Activated T-cell treated with anti-CD3 and anti-CD28 coated beads, Interleukin-2, amount 50 U/mL, for 72 hours (primary cell): ENCODE results near the gene ETFRF1. TPM values are rescaled to one million over a fixed set of nuclear protein-coding genes. Genes with fewer than 3 reads are reported as not detected.
A peak's percentile ranks its signal among the peaks of the same experiment; 100 is the strongest.

Experiments used
- ATAC-seq, 2 donors: fragments of 150-1000 bp; cut with Tn5 transposase; replicated peaks in 1 of 2; 2 replicates each; pipeline ENCODE4 v1.10.0; 2021; ENCODE audit warnings: moderate library complexity in 2 of 2, mild to moderate bottlenecking in 1 of 2
- DNase-seq, 2 donors: peaks; one replicate each; pipeline ENCODE4 v3.0.0; 2021 to 2022; ENCODE audit warnings: mixed read lengths in 1 of 2
- H3K27ac Mint-ChIP-seq: one replicate; pipeline ENCODE4 v1.8.0; 2022; ENCODE audit warnings: mild to moderate bottlenecking, moderate library complexity, mixed read lengths
- H3K27me3 Mint-ChIP-seq: one replicate; pipeline ENCODE4 v1.8.0; 2022; ENCODE audit warnings: low read depth, mixed read lengths
- H3K36me3 Mint-ChIP-seq, 2 donors: one replicate each; pipeline ENCODE4 v1.8.0; 2022; ENCODE audit warnings: mixed read lengths in 2 of 2, mild to moderate bottlenecking in 1 of 2; ENCODE audit not compliant: insufficient read depth in 2 of 2
- H3K4me1 Mint-ChIP-seq: one replicate; pipeline ENCODE4 v1.8.0; 2022; ENCODE audit warnings: low read depth, mixed read lengths
- H3K4me3 Mint-ChIP-seq, 2 donors: one replicate each; pipeline ENCODE4 v1.8.0; 2022; ENCODE audit warnings: mild to moderate bottlenecking in 2 of 2, mixed read lengths in 2 of 2, moderate library complexity in 2 of 2
- H3K9me3 Mint-ChIP-seq, 2 donors: one replicate each; pipeline ENCODE4 v1.8.0; 2022; ENCODE audit warnings: mixed read lengths in 2 of 2
- total RNA-seq, 2 donors: library from RNA; stranded (reverse); gene quantifications; one replicate each; pipeline ENCODE4 v1.2.3, GENCODE V29; 2022

Gene ETFRF1
- total RNA-seq, 2 donors from 2014 or later = 22.5 to 23.4 TPM

DNA sequence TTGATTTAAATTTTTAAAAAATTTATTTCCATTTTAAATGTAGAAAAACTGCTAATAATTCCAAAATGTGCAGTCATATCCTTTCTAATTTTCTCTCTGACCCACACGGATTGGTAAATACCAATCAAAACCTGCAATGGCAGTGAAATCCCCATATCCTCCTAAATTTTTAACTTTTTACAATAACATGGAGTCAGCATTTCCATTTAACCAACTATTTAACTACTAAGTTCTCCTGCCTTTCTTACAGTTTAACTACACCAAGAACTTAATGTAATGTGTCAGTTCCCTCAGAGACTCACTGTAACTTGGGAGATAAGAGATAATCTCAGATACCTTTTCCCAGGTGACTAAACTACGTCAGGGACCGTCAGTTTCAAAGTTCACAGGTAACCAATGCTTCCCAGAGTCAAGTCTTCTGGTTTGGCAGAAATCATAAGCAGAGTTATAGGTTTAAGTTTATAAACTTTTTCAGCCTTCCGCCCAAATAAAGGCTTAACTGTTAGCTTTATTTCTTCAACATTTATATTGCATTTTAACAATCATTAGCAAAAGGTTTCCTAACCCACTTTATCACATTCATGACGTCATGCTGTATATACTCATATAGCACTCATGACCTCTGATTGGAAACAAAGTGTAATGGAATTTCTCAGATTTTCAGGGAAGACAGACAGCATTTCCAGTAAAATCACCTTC is 48.1 kb downstream of the ETFRF1 start:
- DNase-seq (no peak), ATAC-seq (no peak)
- Mint-ChIP-seq H3K4me1 (peaks cover 14% of the 10 kb centered on the region), H3K9me3 (no peaks in the 10 kb centered on the region), H3K36me3 (peaks cover 2 to 23% of the 10 kb centered on the region in 2 donors), H3K27me3 (no peaks in the 10 kb centered on the region), H3K4me3 (no peak overlapping the region), H3K27ac (no peak overlapping the region)

DNA sequence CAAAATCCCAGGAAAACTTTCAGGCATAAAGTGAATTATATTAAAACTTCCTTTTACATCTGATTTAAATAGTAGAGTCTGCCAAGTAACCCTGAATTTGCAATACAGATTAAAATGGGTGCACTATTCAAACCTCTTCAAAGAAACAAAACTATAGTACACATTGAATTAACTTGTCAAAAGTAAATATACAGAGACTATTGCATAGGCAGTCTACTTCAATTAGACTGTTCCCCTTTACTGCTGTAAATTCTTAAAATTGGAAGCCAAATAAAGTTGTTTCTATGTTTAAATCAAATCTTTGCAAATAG is 48.6 kb downstream of the ETFRF1 start:
- no peak for ATAC-seq
- Mint-ChIP-seq H3K9me3 (no peaks in the 10 kb centered on the region), H3K27ac (no peak overlapping the region), H3K27me3 (no peaks in the 10 kb centered on the region), H3K4me3 (no peak overlapping the region), H3K4me1 (peaks cover 14% of the 10 kb centered on the region), H3K36me3 (peaks cover 2 to 23% of the 10 kb centered on the region in 2 donors)
- no peak for DNase-seq

DNA sequence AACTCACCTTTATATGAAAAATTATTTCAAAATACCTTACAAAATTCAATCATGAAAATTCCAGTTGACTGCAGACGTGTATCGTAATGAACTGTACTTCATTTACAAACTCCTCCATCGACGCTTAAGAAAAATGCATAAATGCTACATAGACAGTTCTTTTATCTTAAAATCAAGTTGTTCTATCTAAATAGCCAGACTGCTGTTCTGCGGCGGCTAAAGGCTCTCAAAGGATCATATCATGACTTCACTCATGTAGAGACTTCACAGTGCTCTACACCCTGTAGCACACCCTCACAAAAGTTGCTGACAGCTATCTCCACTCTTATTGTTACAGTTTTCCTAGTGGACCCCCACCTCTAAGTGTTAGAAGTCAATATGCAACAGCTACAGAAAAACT is 50.5 kb downstream of the ETFRF1 start:
- ATAC-seq (no peak), DNase-seq (no peak)
- no peak overlapping the region for H3K4me3 Mint-ChIP-seq
- peaks cover 8 to 13% of the 10 kb centered on the region in 2 donors for H3K36me3 Mint-ChIP-seq
- peaks cover 24% of the 10 kb centered on the region for H3K4me1 Mint-ChIP-seq
- no peaks in the 10 kb centered on the region for H3K27me3 Mint-ChIP-seq
- H3K9me3 Mint-ChIP-seq = no peaks in the 10 kb centered on the region
- H3K27ac Mint-ChIP-seq = no peak overlapping the region

DNA sequence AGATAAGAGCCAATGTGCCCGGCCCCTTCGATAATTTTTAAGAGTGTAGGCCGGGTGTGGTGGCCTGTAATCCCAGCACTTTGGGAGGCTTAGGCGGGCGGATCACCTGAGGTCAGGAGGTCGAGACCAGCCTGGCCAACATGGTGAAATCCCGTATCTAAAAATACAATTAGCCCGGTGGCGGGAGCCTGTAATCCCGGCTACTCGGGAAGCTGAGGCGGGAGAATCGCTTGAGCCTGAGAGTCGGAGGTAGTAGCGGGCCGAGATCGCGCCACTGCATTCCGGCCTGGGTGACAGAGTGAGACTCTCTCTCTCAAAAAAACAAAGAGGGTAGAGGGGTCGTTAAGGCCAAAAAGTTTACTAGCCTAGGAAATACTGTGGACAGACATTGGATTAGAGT is 53.1 kb downstream of the ETFRF1 start:
- Mint-ChIP-seq H3K36me3 (peaks cover 10 to 16% of the 10 kb centered on the region in 2 donors), H3K4me3 (no peak overlapping the region), H3K9me3 (no peaks in the 10 kb centered on the region), H3K27ac (peak overlapping the region; percentile 54), H3K27me3 (peaks cover 15% of the 10 kb centered on the region), H3K4me1 (peaks cover 32% of the 10 kb centered on the region)
- DNase-seq = no peak
- no peak for ATAC-seq

DNA sequence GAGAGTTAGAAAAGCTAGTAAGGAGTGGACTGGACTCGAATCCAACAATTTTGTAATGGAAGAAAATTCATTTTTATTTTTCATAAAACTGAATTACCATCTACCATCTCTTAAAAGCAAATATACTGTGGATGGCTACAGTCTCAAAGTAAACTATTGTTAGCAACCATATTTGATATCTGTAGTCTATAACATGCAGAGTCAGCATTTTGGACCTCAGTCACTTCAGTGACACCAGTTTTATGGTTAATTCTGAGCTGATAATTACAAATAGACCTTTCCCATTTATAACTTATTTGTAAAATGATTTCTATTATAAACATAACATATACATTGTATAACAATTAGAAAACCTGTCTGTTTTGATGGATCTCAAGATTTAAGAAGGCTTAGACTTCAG is 53.7 kb downstream of the ETFRF1 start:
- peak overlapping the region; percentile 87 to 94 for H3K4me3 Mint-ChIP-seq
- H3K4me1 Mint-ChIP-seq = peaks cover 38% of the 10 kb centered on the region
- no peak for ATAC-seq
- no peaks in the 10 kb centered on the region for H3K9me3 Mint-ChIP-seq
- no peak overlapping the region for H3K27ac Mint-ChIP-seq
- no peak for DNase-seq
- H3K27me3 Mint-ChIP-seq = peaks cover 16% of the 10 kb centered on the region
- peaks cover 10 to 16% of the 10 kb centered on the region in 2 donors for H3K36me3 Mint-ChIP-seq

DNA sequence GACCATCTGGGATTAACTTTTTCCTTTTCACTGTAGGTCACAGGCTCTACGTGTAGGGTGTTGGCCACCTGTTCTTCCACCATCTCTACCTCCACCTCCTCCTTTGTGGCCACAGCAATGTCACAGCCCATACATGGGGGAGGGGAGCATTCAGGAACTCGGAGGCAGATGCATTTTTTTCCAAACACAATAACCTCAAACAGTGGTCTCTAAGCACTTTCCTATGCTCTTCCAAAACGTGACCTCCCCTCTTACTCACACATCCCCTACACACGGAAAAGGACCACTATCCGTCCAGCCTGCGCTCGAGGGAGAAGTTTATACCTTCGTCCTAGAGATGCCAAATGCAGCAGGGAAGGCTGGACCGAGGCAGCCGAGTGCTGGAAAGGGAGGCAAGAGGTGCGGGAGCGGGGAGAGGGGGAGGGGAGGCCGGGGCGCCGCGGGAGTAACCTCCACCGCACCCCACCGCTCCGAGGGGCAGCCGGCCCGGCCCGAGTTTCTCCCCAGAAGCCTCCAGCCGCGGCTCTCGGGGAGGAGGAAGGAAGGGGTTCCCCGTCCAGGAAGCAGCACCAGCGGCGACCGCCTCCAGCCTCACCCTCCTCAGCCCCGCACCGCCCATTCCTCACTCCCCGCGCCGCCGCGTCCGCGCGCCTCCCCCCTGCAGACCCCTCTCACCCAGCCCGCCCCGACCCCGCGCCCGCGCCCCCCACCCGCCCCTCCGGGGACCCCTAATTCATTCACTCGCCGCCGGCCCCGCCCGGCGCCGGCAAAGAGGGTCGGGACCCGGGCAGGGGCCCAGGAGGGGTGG is 55.1 kb downstream of the ETFRF1 start:
- Mint-ChIP-seq H3K4me1 (peaks cover 38% of the 10 kb centered on the region), H3K27me3 (peaks cover 24% of the 10 kb centered on the region), H3K4me3 (peak overlapping the region; percentile 87 to 94), H3K9me3 (no peaks in the 10 kb centered on the region), H3K36me3 (peaks cover 10 to 14% of the 10 kb centered on the region in 2 donors), H3K27ac (peak overlapping the region; percentile 96)
- ATAC-seq (peak; percentile 65 to 68), DNase-seq (peak; percentile 62 to 64)

DNA sequence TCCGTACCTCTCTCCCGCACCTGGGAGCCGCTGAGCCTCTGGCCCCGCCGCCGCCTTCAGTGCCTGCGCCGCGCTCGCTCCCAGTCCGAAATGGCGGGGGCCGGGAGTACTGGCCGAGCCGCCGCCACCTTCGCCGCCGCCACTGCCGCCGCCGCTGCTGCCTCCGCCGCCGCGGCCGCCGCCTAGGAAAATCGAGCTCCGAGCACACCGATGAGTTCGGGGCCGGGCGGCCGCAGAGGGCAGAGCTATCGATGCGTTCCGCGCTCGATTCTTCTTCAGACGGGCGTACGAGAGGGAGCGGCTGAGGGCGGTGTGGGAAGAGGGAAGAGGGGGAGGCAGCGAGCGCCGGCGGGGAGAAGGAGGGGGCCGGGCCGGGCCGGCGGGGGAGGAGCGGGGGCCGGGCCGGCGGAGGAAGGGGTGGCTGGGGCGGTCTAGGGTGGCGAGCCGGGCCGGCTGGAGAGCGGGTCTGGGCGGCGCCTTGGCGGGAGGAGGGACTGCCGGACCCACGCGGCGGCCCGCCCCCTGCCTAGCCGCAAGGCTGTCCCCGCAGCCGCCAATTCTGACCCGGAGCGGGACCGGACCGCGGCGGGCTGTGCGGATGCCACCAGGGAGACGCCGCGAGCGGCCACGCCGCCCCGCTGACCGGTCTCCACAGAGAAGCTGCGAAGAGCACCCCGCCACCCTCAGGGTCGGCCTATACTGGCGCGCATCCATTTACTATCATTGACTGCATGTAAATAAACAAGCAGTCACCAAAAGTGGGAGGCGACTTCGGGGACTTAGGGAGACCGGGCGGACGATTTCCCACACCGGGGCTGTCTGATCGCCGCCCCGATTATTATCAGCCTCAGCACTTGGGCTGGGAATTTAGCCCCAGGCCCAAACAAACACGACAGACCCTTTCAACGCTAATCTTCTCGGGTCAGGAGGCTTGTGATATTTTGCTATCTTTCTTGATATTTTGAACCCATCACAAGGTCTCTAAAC is 56.0 kb downstream of the ETFRF1 start, which contains the start of gene KRAS:
KRAS (minus strand) TSS at position 186 of the 987 bp plus-strand sequence.
- Mint-ChIP-seq H3K9me3 (no peaks in the 10 kb centered on the region), H3K36me3 (peaks cover 9 to 10% of the 10 kb centered on the region in 2 donors), H3K4me3 (peak within 1 kb of the TSS; percentile 87 to 94), H3K4me1 (peaks cover 31% of the 10 kb centered on the region), H3K27me3 (peaks cover 28% of the 10 kb centered on the region), H3K27ac (peak within 1 kb of the TSS; percentile 96)
- ATAC-seq = peak; percentile 87 to 89
- peak; percentile 92 to 94 for DNase-seq

DNA sequence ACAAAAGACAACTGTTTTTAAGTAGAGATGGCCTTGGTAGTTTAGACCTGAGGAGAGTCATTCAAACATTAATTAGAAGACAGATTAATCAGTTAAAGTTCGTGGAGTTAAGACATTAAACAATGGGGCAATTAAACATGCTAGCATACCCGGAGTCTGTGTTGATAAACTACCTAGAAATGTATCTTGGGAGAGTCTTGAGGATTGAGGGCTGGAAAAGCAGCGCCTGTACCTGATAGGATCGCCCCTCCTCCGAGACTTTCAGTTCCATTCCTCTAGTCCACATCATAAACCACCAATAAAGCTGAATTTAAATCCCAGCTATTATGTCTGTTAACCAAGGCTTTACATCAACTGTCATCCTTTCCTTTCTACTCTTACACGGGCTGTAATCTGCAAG is 56.7 kb downstream of the ETFRF1 start:
- Mint-ChIP-seq H3K9me3 (no peaks in the 10 kb centered on the region), H3K4me1 (peaks cover 28% of the 10 kb centered on the region), H3K36me3 (peaks cover 8 to 9% of the 10 kb centered on the region in 2 donors), H3K27me3 (peaks cover 28% of the 10 kb centered on the region), H3K27ac (peak overlapping the region; percentile 26), H3K4me3 (peak overlapping the region; percentile 87 to 94)
- no peak for DNase-seq
- ATAC-seq = no peak

DNA sequence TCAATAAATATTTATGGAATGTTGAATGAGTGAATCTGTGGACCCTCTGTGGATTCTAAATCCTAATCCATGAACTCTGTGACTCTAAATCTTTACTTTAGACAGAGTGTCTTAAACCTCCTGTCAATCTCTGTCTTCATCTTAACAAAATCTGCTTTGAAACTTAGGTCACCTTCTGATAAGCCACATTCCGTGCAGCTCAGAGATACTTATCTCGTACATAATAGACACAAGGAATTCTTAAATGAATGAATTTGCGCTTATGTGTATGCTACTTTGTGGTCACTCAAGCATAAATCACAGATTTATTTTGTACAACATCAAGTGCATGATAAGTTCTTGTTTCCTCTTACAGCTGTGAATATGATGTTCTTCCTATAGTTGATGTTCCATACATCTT is 57.9 kb downstream of the ETFRF1 start:
- Mint-ChIP-seq H3K27ac (no peak overlapping the region), H3K9me3 (no peaks in the 10 kb centered on the region), H3K4me1 (peaks cover 28% of the 10 kb centered on the region), H3K36me3 (peaks cover 8 to 9% of the 10 kb centered on the region in 2 donors), H3K4me3 (peak overlapping the region in 1 of 2 donors; percentile 39), H3K27me3 (peaks cover 28% of the 10 kb centered on the region)
- no peak for ATAC-seq
- no peak for DNase-seq

DNA sequence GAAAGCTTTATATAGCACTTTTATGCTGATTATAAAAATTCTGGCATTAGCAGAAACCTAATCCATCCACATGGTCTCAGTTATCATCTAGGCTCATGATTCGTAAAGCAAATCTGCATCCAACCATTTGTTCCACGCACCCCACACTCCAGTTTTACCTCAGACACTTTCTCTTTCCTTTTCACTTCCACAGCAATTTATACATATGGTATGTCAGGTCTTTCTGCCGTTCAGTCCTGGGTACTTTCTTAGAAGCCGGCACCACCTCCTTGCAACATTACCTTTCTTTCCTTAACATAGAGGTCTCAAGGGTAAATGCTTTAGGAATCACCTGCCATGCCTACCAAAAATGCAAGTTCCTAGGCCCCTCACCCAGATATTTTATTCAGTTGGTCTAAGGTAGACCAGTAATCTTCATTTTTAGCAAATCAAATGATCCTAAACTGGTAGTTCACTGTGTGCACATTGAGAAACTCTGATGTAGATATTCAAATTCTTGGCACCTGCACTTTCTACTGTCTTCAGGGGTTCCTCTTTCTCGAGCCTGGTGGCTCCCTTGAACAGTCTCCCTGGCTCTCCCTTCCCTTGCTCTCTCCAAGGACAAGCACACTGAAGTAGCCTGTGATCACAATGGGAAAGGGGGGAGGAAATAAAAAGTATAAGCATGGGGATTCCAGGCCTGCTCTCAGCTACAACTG is 58.5 kb downstream of the ETFRF1 start:
- peaks cover 28% of the 10 kb centered on the region for H3K27me3 Mint-ChIP-seq
- peaks cover 28% of the 10 kb centered on the region for H3K4me1 Mint-ChIP-seq
- peak overlapping the region in 1 of 2 donors; percentile 39 for H3K4me3 Mint-ChIP-seq
- peaks cover 6 to 8% of the 10 kb centered on the region in 2 donors for H3K36me3 Mint-ChIP-seq
- ATAC-seq = no peak
- DNase-seq = no peak
- no peaks in the 10 kb centered on the region for H3K9me3 Mint-ChIP-seq
- H3K27ac Mint-ChIP-seq = no peak overlapping the region

DNA sequence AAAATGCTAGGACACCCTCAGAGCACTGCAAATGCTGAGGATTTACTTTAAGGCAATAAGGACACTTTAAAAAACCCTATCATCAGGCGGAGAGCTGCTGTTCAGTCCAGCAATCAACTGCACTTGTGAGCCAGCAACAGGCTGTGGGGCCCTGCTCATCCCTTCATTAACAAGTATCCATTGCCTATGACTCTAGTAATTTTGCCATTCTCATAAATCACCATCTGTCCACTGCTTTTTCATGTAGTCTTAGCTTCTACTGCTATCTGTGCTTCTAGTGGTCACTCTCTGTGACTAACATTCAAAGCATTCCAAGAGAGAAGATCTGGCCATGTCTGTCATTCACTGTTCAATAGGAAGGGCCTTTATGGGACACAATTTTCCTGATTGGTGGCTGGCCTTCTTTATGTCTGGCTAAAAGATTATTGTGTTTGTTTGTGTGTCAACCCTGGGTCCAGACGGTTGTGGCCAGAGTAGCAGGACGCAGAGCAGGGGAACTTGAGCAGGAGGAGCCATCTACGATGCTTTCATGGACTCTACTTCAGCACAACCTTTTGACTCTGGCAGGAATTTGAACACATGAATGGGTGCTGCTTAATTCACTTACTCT is 59.3 kb downstream of the ETFRF1 start:
- Mint-ChIP-seq H3K4me3 (no peak overlapping the region), H3K36me3 (peaks cover 6 to 8% of the 10 kb centered on the region in 2 donors), H3K27me3 (peaks cover 28% of the 10 kb centered on the region), H3K4me1 (peaks cover 23% of the 10 kb centered on the region), H3K9me3 (no peaks in the 10 kb centered on the region), H3K27ac (no peak overlapping the region)
- no peak for DNase-seq
- no peak for ATAC-seq
